Right atrium auricular region (tissue), 2 donors: ENCODE data around the gene RPS6KL1. TPM values are rescaled to one million over a fixed set of nuclear protein-coding genes. Genes with fewer than 3 reads are reported as not detected.

Source experiments
- DNase-seq: peaks from one replicate; pipeline ENCODE4 v3.0.0-alpha.2; 2019; ENCODE audit warnings: low spot score
- H3K27ac ChIP-seq, 2 donors: fragments of 200-600 bp; sonication (generic); 1 replicate in 1 of 2; 2 replicates in 1 of 2; pipeline ENCODE4 v1.5.1; 2016 to 2019
- H3K27me3 ChIP-seq, 2 donors: fragments of 200-600 bp; sonication (generic); one replicate each; pipeline versions ENCODE4 v1.5.1 to v1.6.0; 2017 to 2019
- H3K36me3 ChIP-seq: fragments of 200-600 bp; sonication (generic); one replicate; pipeline ENCODE4 v1.5.1; 2016
- H3K4me1 ChIP-seq, 2 donors: fragments of 200-600 bp; sonication (generic); one replicate each; pipeline versions ENCODE4 v1.5.1 to v1.6.0; 2017 to 2019
- H3K4me3 ChIP-seq, 2 donors: fragments of 200-600 bp; sonication (generic); 1 replicate in 1 of 2; 2 replicates in 1 of 2; pipeline ENCODE4 v1.5.1; 2017 to 2019; ENCODE audit warnings: mild to moderate bottlenecking in 1 of 2, moderate library complexity in 1 of 2
- H3K9me3 ChIP-seq, 2 donors: fragments of 200-600 bp; sonication (generic); one replicate each; pipeline ENCODE4 v1.5.1; 2019
- total RNA-seq, 2 donors: library from RNA; depleted of rRNA; stranded (reverse); fragments of >200 nt; gene quantifications; one replicate each; pipeline ENCODE4 v1.1.0, GENCODE V29; 2016
- TF ChIP-seq, protein P1 (sequence below), 2 donors: fragments of 200-600 bp; sonication (generic); IDR thresholded peaks; one replicate each; pipeline ENCODE4 v1.5.1; 2019; ENCODE audit warnings: antibody characterized with exemption in 2 of 2

Gene RPS6KL1
- total RNA-seq, 2 donors from 2014 or later, result 7.6 to 10.3 TPM

DNA sequence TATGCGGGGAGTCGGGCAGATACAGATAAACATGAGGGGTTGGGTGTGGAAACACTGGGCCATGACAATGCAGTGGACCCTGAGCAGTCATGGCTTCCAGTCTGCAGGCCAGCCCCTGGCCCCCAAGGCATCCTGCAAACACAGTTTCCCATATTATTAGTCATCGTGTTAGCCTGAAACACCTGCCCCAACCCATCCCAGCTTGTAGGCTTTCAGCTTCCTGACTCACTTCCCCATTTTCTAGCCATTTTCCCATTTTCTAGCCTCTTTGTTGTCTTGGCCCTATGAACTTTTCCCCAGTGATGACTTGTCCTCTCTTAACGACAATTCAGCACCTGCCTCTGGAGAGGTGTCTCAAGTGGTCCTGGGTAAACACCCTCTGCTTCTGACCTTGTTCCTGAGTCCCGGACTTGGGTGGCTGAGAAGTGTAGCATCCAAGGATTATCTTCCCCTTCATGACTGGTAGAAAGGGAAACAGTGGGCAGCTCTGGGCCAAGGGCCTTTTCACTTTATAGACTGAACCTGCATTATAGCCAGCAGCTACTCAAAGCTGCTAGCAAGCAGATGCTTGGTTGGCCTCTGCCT, 36.6 kb upstream of the RPS6KL1 start:
- no peak for DNase-seq
- Histone ChIP-seq H3K9me3 (no peaks in the 10 kb centered on the region), H3K36me3 (no peaks in the 10 kb centered on the region), H3K4me3 (no peak overlapping the region), H3K27ac (no peak overlapping the region), H3K4me1 (peaks cover 0 to 21% of the 10 kb centered on the region in 2 donors), H3K27me3 (no peaks in the 10 kb centered on the region)
- TF ChIP-seq, protein P1, sequence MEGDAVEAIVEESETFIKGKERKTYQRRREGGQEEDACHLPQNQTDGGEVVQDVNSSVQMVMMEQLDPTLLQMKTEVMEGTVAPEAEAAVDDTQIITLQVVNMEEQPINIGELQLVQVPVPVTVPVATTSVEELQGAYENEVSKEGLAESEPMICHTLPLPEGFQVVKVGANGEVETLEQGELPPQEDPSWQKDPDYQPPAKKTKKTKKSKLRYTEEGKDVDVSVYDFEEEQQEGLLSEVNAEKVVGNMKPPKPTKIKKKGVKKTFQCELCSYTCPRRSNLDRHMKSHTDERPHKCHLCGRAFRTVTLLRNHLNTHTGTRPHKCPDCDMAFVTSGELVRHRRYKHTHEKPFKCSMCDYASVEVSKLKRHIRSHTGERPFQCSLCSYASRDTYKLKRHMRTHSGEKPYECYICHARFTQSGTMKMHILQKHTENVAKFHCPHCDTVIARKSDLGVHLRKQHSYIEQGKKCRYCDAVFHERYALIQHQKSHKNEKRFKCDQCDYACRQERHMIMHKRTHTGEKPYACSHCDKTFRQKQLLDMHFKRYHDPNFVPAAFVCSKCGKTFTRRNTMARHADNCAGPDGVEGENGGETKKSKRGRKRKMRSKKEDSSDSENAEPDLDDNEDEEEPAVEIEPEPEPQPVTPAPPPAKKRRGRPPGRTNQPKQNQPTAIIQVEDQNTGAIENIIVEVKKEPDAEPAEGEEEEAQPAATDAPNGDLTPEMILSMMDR (IDR thresholded peaks at IDR 0.05), result no peak

DNA sequence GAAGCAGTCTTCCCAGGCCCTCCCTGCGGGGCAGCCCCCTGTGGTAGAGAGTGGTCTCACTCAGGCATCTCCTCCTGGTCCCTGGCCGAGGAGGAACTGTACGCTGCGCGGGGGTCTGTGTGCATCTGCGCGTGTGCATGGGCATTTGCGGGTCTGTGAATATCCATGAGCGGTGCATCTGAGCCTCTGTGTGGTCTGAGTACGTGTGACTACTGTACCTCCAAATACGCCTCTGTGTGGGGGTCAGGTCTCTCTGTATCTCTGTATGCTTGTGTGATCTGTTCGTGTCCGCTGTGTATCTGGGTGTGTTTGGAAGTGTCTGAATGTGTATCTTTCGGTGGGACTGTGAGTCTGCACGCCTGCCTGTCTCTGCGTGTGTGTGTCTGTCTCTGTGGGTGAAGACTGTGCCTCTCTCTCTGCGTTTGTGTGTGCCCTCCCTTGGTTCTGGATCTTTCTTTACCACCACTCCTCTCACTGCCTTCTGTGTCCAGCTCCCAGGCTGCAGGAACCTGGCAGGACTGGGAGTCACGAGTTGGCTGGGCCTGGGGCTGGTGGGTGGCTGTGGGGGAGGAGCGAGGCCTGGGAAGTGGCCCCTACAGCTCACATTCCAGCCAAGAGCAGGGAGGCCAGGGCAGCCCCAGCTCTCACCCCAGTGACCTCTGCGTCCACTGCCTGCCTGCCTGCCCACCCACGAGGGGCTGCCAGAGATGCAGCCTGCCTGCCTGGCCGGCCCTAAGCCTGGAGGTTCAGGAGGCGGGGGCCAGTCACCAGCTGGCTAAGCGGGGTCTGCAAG, 33.4 kb upstream of the RPS6KL1 start:
- H3K27me3 ChIP-seq, result no peaks in the 10 kb centered on the region
- TF ChIP-seq, protein P1 (IDR thresholded peaks at IDR 0.05), result no peak
- H3K4me1 ChIP-seq, result peaks cover 0 to 28% of the 10 kb centered on the region in 2 donors
- H3K36me3 ChIP-seq, result no peaks in the 10 kb centered on the region
- no peak overlapping the region for H3K27ac ChIP-seq
- no peaks in the 10 kb centered on the region for H3K9me3 ChIP-seq
- H3K4me3 ChIP-seq, result no peak overlapping the region
- no peak for DNase-seq

DNA sequence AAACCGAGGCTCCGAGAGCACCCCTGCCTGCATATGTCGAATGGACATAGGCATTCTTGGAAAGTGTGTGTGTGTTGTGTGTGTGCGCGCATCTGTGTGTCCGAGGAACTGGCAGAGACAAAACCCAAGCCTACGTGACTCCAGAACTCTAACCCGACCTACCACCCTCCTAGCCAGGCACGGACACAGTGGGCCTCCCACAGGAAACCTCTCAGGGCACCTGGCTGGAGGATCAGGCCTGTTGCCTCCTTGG, 32.9 kb upstream of the RPS6KL1 start:
- TF ChIP-seq, protein P1 (IDR thresholded peaks at IDR 0.05), result no peak
- H3K27me3 ChIP-seq, result no peaks in the 10 kb centered on the region
- no peaks in the 10 kb centered on the region for H3K9me3 ChIP-seq
- H3K36me3 ChIP-seq, result no peaks in the 10 kb centered on the region
- peak overlapping the region in 1 of 2 donors; percentile 50 for H3K27ac ChIP-seq
- H3K4me3 ChIP-seq, result peak overlapping the region in 1 of 2 donors; percentile 62
- H3K4me1 ChIP-seq, result peaks cover 0 to 29% of the 10 kb centered on the region in 2 donors
- no peak for DNase-seq

DNA sequence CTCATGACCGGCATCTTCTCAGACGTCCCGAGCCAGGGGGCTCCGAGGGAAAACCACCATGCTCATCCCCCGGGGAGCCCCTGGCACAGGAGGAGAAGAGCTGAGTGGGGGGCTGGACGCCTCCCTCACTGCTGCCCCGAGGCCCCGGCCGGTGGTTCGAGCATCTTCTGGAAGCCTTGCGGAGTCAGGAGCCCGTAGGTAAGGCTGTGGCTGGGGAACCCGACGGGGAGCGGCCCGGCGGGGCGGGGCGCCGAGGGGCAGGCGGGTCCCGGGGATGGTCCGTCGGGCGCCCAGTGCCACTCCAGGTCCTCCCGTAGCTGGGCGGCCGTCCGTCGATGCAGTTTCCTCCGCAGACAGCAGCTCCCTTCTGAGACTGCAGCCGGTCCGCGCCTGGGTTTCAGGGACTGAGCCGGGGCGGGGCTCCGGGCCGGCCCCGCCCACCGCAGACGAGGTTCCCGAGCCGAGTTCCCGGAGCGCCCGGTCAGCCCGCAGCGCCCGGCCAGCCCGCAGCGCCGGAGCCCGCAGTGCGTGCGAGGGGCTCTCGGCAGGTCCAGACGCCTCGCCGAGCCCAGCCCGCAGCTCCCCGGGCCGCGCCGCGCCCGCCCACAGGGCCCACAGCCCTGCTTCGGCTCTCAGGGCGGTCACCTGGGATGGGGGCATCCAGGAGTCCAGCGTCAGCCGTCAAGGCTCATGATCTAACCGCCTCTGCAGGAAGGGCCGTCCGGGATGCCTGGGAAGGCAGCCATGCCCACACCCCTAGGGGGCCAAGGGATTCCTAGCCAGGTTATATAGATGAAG, 32.4 kb upstream of the RPS6KL1 start, which contains the start of gene PGF:
TSS of gene PGF (minus strand) at position 369 of the 798 bp plus-strand sequence. CDS start at position 14, 355 bp downstream.
- H3K27ac ChIP-seq, result peak within 1 kb of the TSS; percentile 16 to 50
- peaks cover 0 to 29% of the 10 kb centered on the region in 2 donors for H3K4me1 ChIP-seq
- no peaks in the 10 kb centered on the region for H3K27me3 ChIP-seq
- H3K9me3 ChIP-seq, result no peaks in the 10 kb centered on the region
- no peaks in the 10 kb centered on the region for H3K36me3 ChIP-seq
- no peak for DNase-seq
- H3K4me3 ChIP-seq, result peak within 1 kb of the TSS; percentile 53 to 62
- TF ChIP-seq, protein P1 (IDR thresholded peaks at IDR 0.05), result no peak

DNA sequence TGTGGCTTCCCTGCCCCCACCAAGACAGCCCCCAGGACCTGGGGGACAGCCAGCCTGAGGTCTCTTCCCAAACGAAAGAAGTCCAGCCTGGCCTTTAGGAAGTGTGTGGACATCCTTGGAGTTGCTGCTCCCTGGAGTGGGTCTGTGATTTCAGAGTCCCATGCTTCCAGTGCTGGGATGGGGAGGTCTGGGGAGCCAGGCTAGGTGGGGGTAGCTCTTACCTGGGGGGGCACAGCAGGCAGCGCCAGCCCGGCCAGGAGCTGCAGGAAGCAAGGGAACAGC, 31.8 kb upstream of the RPS6KL1 start:
- Histone ChIP-seq H3K4me1 (peaks cover 0 to 29% of the 10 kb centered on the region in 2 donors), H3K27ac (peak overlapping the region; percentile 16 to 50), H3K9me3 (no peaks in the 10 kb centered on the region), H3K36me3 (no peaks in the 10 kb centered on the region), H3K27me3 (no peaks in the 10 kb centered on the region), H3K4me3 (peak overlapping the region; percentile 53 to 62)
- DNase-seq, result no peak
- TF ChIP-seq, protein P1 (IDR thresholded peaks at IDR 0.05), result no peak
